NCI-H2029 (cell line): ENCODE measurements around the gene HLA-DRB1.
"Not testable (repeated sequence)": the region's sequence is repeated elsewhere in the genome, so short reads cannot be mapped to it uniquely, and the experiment has no call there.

Experiments
- DNase-seq: peaks from one replicate; lab custom pipeline; 2025; lab: John Stamatoyannopoulos, UW

Gene HLA-DRB1

GRCh38 chr6:32589596-32590449 is at the start of gene HLA-DRB1:
Gene HLA-DRB1, minus strand, starts transcription at chr6:32589848. Its CDS starts 106 bp downstream, at chr6:32589742.
- no peak for DNase-seq

- DNase-seq, result no peak
These were observed 49.0 kb upstream of the HLA-DRB1 start for GRCh38 chr6:32638532-32639219.

- DNase-seq, result no peak
These were observed 48.2 kb upstream of the HLA-DRB1 start for GRCh38 chr6:32637883-32638282.

- DNase-seq, result no peak
These were observed 47.7 kb upstream of the HLA-DRB1 start, which contains the start of gene HLA-DQA1 for GRCh38 chr6:32637219-32637880. Gene HLA-DQA1, plus strand, starts transcription at chr6:32637406. Its CDS starts 53 bp downstream, at chr6:32637459.

- no peak for DNase-seq
These were observed 46.0 kb upstream of the HLA-DRB1 start for GRCh38 chr6:32635526-32636123.

GRCh38 chr6:32629793-32630192 is 40.1 kb upstream of the HLA-DRB1 start:
- not testable (repeated sequence) for DNase-seq

- DNase-seq, result no peak
These were observed 38.2 kb upstream of the HLA-DRB1 start for GRCh38 chr6:32627831-32628230.

GRCh38 chr6:32627249-32627648 is 37.6 kb upstream of the HLA-DRB1 start:
- no peak for DNase-seq

GRCh38 chr6:32625137-32625536 is 35.5 kb upstream of the HLA-DRB1 start:
- no peak for DNase-seq

GRCh38 chr6:32624565-32624964 is 34.9 kb upstream of the HLA-DRB1 start:
- DNase-seq, result no peak

- DNase-seq, result no peak
These were observed 34.0 kb upstream of the HLA-DRB1 start for GRCh38 chr6:32623693-32624092.

- no peak for DNase-seq
These were observed 33.1 kb upstream of the HLA-DRB1 start for GRCh38 chr6:32622545-32623401.

GRCh38 chr6:32621372-32621771 is 31.7 kb upstream of the HLA-DRB1 start:
- DNase-seq, result no peak

GRCh38 chr6:32617751-32618150 is 28.1 kb upstream of the HLA-DRB1 start:
- DNase-seq, result no peak

- DNase-seq, result no peak
These were observed 26.4 kb upstream of the HLA-DRB1 start for GRCh38 chr6:32615885-32616532.

GRCh38 chr6:32614366-32615081 is 24.9 kb upstream of the HLA-DRB1 start:
- DNase-seq, result no peak

GRCh38 chr6:32613475-32613874 is 23.8 kb upstream of the HLA-DRB1 start:
- DNase-seq, result no peak

- no peak for DNase-seq
These were observed 21.1 kb upstream of the HLA-DRB1 start for GRCh38 chr6:32610682-32611296.
